ENCODE results near the gene NES.

The NES gene

DNA sequence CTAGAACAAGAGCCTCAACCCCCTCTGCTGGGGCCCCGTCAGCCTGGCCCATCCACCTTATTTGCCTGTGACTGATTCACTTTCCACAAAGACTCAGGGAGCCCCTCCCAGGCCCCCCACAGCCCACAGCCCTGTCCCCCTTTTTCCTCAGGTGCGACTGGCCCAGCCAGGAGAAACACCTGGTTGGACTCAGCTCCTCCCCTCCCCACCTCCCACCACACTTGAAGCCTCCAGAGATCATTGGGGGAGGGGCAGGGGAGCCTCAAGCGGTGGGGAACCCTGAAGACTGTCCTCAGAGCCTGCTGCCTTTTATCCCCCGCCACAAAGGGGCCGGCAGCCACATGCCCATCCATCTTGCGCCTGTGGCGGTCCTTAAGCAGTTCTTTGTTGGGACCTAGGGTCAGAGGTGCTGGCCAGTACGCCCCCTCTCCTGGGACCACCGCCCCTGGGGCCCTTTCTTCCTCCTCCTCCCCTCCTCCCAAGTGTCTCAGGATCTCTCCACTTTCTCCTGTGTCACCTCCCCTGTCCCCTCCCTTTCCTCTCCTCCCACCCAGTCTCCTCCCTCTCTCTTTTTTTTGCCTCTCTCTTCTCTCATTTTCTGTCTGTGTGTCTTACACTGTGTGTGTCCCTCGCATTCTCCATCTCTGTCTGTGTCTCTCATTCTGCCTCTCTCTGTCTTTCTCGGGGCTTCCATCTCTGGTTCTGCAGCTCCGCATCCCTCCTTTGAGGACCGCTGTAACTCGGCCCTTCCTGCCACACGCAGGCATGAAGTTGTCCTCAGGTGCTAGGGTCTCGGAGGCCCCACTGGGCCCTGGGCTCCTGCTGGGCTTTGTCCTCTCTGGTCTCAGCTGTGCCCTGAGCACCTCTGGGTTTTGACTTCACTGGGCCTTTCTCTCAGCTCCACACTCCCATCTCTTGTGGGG, 16.0 kb upstream of the NES start:
- no peak overlapping the region for H3K27ac Mint-ChIP-seq
- H3K4me3 Mint-ChIP-seq = no peak overlapping the region
- peaks cover 65% of the 10 kb centered on the region for H3K27me3 Mint-ChIP-seq
- no peaks in the 10 kb centered on the region for H3K9me3 Mint-ChIP-seq
- no peaks in the 10 kb centered on the region for H3K36me3 Mint-ChIP-seq (ENCODE audit: low read depth)
- H3K4me1 Mint-ChIP-seq (ENCODE audit: low read depth) = peaks cover 17% of the 10 kb centered on the region

DNA sequence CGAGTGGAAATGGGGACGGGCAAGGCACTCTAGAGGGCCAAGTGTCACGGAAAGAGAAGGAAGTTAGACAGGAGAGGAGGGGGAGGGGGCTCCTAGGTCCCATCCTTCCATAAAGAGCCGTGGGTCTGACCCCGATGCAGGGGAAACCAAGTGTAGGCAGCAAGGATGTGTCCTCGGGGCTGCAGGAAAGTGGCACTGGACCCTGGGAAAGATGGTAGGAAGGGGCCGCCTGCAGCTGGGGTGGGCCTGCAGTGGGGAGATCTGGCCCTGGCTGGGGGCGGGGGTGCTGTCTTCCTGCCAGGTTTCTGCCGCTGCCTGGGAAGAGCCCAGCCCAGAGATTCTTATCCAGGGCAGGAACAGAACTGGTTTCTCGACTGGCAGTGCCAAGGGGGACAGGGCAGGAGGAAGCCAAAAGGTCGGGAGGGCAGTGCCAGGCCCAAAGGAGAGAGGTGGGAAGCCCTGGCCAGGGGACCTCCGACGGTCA, 15.3 kb upstream of the NES start:
- peaks cover 17% of the 10 kb centered on the region for H3K4me1 Mint-ChIP-seq (ENCODE audit: low read depth)
- peaks cover 66% of the 10 kb centered on the region for H3K27me3 Mint-ChIP-seq

DNA sequence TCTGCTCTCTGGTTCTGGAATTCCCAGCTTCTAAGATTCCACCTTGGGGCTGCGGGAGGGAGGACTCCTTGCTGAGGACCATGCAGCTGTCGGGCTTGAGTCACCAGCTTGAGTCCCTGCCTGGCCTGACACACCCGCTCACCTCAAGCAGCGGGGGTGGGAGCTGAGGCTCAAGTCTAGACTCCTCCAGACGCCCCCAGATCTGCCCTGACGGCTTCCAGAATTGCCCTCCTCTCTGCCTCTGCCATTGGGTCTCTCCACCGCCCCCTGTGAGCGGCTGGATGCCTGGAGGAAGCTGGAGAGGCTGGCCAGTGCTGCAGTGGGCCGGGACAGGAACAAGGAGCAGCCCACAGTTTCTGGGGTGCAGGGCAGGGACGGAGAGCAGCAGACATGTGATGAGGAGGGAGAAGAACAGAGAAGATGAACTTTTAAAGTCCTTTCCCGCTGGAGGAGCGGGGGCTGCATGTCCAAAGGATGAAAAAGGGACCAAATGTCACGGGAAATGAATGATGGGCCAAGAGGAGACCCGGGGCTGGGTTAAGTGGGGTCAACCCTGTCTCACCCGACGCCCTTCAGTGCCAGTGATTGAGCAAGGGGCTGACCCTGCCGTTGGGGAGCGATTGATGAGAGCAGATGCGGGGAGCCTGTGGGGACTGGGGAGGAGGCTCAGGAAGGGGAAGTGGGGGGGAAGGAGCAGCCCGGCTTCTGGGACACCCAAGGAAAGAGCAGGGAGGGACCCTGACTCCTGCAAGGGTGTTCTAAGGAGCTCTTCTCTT, 14.6 kb upstream of the NES start:
- Mint-ChIP-seq H3K4me1 (ENCODE audit: low read depth) (peaks cover 17% of the 10 kb centered on the region), H3K27me3 (peaks cover 61% of the 10 kb centered on the region), H3K4me3 (no peak overlapping the region), H3K36me3 (ENCODE audit: low read depth) (no peaks in the 10 kb centered on the region), H3K27ac (no peak overlapping the region), H3K9me3 (no peaks in the 10 kb centered on the region)

More for the DNA sequence above, 15.3 kb upstream of the NES start:
- Mint-ChIP-seq H3K4me3 (no peak overlapping the region), H3K36me3 (ENCODE audit: low read depth) (no peaks in the 10 kb centered on the region), H3K9me3 (no peaks in the 10 kb centered on the region), H3K27ac (no peak overlapping the region)

DNA sequence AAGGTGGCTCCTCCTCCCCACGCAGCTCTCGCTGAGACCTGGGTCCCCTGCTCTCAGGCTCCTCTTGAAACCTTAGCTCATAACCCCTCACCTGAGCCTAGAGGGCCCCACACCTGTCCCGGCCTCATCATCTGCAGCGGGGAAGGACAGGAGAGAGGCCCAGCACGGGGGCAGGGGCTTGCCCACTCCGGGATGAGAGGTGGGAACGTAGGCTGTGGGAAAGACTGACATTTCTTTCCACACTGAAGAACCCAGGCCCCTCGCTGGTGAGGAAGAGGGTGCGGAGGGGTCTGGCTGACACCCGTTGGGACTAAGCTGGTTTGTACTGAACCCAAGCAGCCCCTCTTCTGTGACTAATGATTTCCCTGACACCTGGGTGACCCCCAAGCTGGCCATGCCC, 14.0 kb upstream of the NES start:
- Mint-ChIP-seq H3K4me3 (no peak overlapping the region), H3K9me3 (no peaks in the 10 kb centered on the region), H3K27me3 (peaks cover 56% of the 10 kb centered on the region), H3K4me1 (ENCODE audit: low read depth) (peaks cover 17% of the 10 kb centered on the region), H3K27ac (no peak overlapping the region), H3K36me3 (ENCODE audit: low read depth) (no peaks in the 10 kb centered on the region)

DNA sequence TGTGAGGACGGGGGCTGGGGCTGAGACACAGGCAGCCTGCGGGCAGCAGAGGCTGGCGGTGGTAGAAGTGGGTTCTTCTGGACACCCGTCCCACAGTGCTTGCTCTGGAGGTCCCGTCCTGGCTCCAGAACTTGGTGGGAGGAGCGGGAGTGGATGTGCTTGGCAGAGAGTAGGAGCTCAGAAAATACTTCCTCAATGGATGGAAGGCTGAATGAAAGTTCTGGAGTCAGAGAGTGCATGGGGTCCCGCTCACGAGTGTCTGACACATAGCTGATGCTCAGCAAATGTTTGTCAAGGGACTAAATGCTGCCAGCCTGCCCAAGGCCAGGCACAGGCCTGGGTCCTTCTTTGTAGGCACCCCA, 13.4 kb upstream of the NES start:
- no peak overlapping the region for H3K4me3 Mint-ChIP-seq
- peaks cover 17% of the 10 kb centered on the region for H3K4me1 Mint-ChIP-seq (ENCODE audit: low read depth)
- no peak overlapping the region for H3K27ac Mint-ChIP-seq
- H3K9me3 Mint-ChIP-seq = no peaks in the 10 kb centered on the region
- H3K27me3 Mint-ChIP-seq = peaks cover 56% of the 10 kb centered on the region
- H3K36me3 Mint-ChIP-seq (ENCODE audit: low read depth) = no peaks in the 10 kb centered on the region

DNA sequence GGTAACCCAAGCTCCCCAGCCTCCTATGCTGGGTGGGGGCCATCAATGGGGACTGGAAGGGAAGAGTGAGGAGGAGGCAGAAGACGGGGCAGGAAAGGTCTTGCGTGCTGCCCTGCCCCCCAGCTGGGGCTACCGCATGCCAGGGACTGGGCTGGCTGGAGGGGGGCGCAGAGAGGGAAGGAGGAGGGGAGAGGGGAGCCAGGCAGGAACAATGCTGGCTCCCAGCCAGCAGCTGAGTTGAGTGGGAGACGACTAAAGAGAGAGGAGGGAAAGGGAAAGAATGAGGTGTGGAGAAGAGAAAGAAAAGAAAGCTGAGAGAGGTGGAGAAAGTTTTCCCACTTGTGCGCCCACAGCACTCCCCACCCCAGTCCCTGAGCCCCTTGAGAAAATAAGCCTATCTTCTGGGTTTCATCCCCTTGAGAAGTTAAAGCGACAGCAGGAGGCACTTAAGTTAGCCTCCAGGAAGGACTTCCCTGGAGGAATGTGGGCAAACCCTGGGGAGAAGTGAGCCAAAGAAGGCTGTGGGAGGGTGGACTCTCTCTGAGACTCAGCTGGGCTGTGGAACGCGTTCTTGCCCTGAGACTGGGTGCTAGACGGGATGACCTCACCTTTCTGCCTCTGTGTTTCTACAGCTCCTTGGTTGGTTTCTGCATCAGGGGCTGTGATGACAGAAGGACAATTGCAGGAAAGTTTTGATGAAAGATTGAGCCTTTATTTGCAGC, 12.9 kb upstream of the NES start:
- Mint-ChIP-seq H3K9me3 (no peaks in the 10 kb centered on the region), H3K36me3 (ENCODE audit: low read depth) (no peaks in the 10 kb centered on the region), H3K27ac (no peak overlapping the region), H3K4me1 (ENCODE audit: low read depth) (peaks cover 17% of the 10 kb centered on the region), H3K27me3 (peaks cover 56% of the 10 kb centered on the region), H3K4me3 (no peak overlapping the region)

DNA sequence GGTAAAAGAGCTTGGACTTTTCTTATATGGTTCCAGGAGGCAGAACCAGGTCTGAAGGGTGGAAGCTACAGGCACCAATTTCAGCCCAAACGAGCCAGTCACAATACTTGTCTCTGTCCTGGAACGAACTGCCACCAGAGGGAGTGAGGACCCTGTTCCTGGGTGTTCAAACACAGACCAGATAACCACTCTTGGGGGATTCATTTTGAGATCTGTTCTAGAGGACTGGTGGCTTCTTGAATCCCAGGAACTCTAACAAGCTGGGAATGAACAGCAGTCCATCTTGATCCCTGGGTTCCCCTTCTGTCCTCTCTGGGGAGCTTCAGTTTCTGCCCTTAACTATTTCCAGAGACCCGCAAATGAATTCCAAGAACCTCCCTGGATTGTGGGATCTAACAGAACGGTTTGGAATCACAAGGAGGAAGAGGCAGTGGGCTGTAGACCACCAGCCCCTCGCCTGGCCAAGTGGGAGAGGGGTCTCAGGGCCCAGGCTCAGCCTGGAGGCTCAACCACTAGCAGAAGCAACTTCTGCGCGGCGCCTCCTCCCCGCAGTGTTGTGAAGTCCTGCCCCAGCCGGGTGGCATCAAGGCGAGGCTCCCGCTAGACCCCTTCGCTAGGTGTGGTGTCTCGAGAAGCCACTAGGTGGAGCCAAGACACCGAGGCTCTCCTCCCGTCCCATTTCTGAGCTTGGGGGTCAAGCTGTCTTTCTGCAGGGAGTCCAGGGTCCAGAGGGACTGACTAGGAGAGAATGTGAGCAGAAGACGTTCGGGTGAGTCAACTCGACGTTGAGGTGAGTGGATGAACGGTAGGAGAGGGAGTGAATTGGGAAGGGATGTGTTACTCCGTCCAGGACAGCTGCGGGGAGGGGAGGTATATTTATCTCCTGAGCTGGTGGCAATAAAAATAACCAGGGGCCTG, 12.1 kb upstream of the NES start:
- H3K9me3 Mint-ChIP-seq = no peaks in the 10 kb centered on the region
- no peak overlapping the region for H3K4me3 Mint-ChIP-seq
- peaks cover 55% of the 10 kb centered on the region for H3K27me3 Mint-ChIP-seq
- H3K27ac Mint-ChIP-seq = no peak overlapping the region
- peaks cover 23% of the 10 kb centered on the region for H3K4me1 Mint-ChIP-seq (ENCODE audit: low read depth)
- no peaks in the 10 kb centered on the region for H3K36me3 Mint-ChIP-seq (ENCODE audit: low read depth)

DNA sequence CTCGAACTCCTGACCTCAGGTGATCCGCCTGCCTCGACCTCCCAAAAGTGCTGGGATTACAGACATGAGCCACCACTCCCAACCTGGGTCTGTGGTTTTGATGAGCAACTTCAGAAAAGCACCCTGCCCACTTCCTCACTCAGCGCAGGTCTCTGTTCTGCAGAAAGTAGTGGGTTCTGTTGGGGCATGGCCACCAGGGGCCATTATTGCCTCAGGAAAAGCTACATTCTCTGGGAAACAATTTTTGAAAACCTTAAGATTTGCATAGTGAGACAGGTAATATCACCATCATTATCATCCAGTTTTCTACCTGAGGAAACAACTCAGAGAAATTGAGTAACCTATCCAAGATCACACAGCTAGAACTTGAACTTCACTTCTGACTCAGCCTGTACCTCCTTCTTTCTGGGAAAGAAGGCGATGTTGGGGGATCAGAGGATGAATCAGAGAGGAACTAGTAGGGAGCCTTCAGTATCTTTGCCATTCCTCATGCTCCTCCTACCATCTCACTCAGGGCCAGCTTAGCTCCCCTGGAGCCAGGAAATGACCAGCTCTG, 7.1 kb upstream of the NES start:
- no peaks in the 10 kb centered on the region for H3K36me3 Mint-ChIP-seq (ENCODE audit: low read depth)
- no peak overlapping the region for H3K4me3 Mint-ChIP-seq
- H3K9me3 Mint-ChIP-seq = no peaks in the 10 kb centered on the region
- H3K4me1 Mint-ChIP-seq (ENCODE audit: low read depth) = peaks cover 19% of the 10 kb centered on the region
- peaks cover 35% of the 10 kb centered on the region for H3K27me3 Mint-ChIP-seq
- H3K27ac Mint-ChIP-seq = no peak overlapping the region

DNA sequence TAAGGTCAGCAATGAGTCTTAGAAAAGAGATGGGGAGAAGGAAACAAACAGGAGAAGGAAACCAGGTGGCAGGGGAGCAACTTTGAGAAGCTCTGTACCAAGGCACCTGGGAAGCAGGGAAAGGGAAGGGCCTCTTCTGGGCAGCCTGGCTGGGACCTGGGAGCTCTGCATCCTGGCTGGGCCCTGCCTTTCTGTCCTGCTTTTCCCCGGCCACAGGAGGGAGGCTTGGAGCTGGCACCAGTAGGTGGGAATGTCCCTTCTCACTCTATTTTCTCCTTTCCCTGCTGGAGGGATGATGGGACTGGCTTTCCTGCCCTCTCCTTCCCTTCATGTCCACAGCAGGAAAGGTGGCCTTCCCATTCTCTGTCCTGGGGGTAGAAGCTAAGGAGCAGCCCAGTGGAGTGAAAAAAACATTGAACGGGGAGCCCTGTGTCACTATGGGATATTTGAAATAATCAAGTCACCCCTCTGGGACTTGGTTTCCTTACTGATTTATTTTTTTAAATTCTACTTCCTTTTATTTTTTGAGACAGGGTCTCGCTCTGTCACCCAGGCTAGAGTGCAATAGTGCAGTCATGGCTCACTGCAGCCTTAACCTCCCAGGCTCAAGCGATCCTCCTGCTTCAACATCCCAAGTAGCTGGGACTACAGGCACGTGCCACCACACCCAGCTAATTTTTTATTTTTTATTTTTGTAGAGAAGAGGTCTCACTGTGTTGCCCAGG, 5.1 kb upstream of the NES start:
- Mint-ChIP-seq H3K9me3 (no peaks in the 10 kb centered on the region), H3K27ac (no peak overlapping the region), H3K36me3 (ENCODE audit: low read depth) (no peaks in the 10 kb centered on the region), H3K4me3 (no peak overlapping the region), H3K27me3 (peaks cover 42% of the 10 kb centered on the region), H3K4me1 (ENCODE audit: low read depth) (peaks cover 31% of the 10 kb centered on the region)

DNA sequence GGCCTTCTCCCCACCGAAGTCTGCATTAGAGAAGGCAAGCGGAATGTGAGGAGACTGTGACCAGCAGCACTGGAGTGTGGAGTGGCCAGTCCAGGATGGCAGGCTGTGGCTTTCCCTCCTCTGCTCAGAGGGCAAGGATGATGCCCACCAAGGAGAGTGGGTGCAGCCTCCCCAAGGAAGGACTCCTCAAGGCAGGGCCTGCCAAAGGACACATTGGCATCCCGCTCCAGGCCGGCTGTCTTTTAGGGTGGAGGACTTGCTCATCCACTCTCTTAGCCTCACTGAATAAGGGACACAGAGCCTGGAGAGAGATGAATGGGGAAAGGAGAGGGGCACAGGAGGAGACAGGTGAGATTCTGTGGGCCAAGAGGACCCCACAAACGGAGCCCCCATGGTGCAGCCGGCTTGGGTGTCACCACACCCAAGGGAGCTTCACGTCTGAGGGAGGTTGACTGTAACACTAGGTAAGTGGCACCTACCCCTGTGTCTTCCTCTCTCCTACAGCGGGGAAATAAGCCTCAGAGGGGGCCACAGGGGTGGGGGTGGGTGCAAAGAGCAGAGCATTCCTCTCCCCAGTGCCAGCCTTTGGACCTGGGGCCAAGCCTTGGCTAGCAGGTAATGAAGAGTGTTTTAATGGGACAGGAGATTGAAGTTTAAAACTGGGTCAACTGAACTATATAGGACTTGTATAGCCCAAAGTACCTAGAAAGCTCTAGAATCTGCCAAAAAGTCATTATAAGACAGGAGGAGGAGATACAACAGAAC, 4.2 kb upstream of the NES start:
- Mint-ChIP-seq H3K27ac (no peak overlapping the region), H3K9me3 (no peaks in the 10 kb centered on the region), H3K27me3 (peaks cover 47% of the 10 kb centered on the region), H3K36me3 (ENCODE audit: low read depth) (no peaks in the 10 kb centered on the region), H3K4me3 (no peak overlapping the region), H3K4me1 (ENCODE audit: low read depth) (peaks cover 31% of the 10 kb centered on the region)

DNA sequence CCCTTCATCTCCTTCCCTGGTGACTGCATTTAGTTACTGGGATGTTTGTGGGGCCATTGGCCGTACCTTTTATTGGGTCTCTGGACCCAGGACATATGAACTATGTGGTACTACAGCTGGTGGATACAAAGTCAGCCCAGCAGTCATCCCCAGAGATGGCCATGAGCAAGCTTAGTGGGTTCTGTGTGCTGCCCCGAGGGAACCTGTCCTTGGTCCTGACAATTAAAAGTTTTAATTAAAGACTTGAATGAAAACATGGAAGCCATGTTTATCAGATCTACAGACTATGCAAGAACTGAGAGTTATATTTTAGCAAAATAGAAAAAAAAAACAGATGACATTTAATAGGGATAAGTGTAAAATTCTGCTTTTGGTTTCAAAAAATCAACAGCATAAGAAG, 2.8 kb upstream of the NES start:
- Mint-ChIP-seq H3K27ac (no peak overlapping the region), H3K9me3 (no peaks in the 10 kb centered on the region), H3K4me1 (ENCODE audit: low read depth) (peaks cover 31% of the 10 kb centered on the region), H3K4me3 (no peak overlapping the region), H3K36me3 (ENCODE audit: low read depth) (no peaks in the 10 kb centered on the region), H3K27me3 (peaks cover 57% of the 10 kb centered on the region)

DNA sequence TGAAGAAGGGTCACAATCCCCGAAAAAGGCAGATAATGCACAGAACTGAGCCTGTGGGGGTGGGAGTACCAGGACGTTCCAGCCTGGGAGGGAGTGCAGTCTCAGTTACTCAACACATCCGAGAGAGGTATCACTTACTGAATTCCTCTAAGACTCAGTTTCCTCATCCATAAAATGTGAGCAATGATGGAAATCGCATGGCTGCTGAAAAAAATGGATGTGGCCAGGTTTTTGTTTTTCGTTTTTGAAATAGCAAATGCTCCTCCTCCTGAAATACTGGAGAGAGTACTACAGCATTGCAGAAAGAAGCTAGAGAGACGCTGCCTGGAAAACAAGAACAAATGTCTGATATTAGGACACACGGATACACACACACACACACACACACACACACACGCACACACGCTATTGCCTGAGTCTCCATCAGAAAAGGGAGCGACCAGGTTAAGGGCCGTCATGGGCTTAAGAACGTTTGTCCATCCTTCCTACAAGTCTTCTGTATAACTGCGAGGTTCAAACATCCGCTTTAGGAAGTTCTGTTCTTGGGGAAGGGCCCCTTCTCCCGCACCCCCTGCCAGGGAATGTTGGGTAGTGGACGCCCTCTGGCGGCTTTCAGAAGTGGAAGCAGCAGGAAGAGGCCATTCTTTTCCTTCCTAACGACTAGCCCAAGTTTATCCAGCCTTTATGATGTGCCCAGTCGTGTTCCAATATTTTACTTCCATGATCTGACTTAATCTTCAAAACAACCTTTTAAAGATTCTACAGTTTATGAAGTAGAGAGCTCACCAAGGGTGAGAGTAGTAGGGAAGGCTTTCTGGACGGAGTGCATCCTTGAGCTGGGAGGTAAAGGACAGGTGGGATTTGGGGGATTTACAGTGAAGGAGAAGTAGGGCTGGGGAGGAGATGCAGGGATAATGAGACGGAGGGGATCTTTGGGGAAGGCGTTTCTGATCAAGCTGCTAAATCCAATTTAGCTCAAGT, 699 bp upstream of the NES start:
- H3K27ac Mint-ChIP-seq = no peak overlapping the region
- peaks cover 12% of the 10 kb centered on the region for H3K4me1 Mint-ChIP-seq (ENCODE audit: low read depth)
- peaks cover 68% of the 10 kb centered on the region for H3K27me3 Mint-ChIP-seq
- no peaks in the 10 kb centered on the region for H3K9me3 Mint-ChIP-seq
- peak overlapping the region; percentile 22 for H3K4me3 Mint-ChIP-seq
- no peaks in the 10 kb centered on the region for H3K36me3 Mint-ChIP-seq (ENCODE audit: low read depth)

All from stimulated activated naive CD8-positive, alpha-beta T cell treated with anti-CD3 and anti-CD28 coated beads, Interleukin-15, Interleukin-2, amounts not matched to agents 100 ng/mL and 50 ng/mL, for 24 hours (primary cell).